ENCODE results near the gene SPATA2L. TPM values are rescaled to one million over a fixed set of nuclear protein-coding genes. Genes with fewer than 3 reads are reported as not detected.

Gene SPATA2L
- total RNA-seq, 1 donor from 2014 or later, result 7.5 TPM

DNA sequence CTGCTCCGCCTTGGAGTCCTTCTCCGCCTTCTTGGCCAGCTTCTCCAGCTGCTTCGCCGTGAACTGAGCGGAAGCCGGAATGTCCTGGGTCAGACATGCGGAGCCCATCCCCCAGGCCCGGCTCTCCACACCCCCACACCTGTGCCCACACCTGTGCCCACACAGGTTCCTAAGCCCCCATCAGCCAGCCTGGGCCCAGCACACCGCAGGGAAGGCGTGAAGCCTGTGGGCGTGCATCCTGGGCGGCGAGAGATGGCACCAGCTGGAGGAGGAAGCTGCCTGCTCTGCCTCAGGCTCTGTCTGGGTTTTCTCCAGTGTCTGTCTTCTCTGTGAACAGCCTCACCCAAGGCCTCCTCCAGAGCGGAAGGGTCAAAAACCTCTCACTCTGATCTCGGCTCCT is 49.9 kb downstream of the SPATA2L start:
- no peak for DNase-seq (ENCODE audit: low spot score)
- Mint-ChIP-seq H3K9me3 (ENCODE audit: unreplicated experiment) (no peaks in the 10 kb centered on the region), H3K4me1 (ENCODE audit: unreplicated experiment) (peaks cover 2% of the 10 kb centered on the region), H3K27me3 (ENCODE audit: unreplicated experiment) (peaks cover 5% of the 10 kb centered on the region), H3K27ac (ENCODE audit: unreplicated experiment) (no peak overlapping the region), H3K36me3 (ENCODE audit: low read depth, unreplicated experiment) (peaks cover 22% of the 10 kb centered on the region), H3K4me3 (ENCODE audit: unreplicated experiment) (no peak overlapping the region)
- TF ChIP-seq, protein P1, sequence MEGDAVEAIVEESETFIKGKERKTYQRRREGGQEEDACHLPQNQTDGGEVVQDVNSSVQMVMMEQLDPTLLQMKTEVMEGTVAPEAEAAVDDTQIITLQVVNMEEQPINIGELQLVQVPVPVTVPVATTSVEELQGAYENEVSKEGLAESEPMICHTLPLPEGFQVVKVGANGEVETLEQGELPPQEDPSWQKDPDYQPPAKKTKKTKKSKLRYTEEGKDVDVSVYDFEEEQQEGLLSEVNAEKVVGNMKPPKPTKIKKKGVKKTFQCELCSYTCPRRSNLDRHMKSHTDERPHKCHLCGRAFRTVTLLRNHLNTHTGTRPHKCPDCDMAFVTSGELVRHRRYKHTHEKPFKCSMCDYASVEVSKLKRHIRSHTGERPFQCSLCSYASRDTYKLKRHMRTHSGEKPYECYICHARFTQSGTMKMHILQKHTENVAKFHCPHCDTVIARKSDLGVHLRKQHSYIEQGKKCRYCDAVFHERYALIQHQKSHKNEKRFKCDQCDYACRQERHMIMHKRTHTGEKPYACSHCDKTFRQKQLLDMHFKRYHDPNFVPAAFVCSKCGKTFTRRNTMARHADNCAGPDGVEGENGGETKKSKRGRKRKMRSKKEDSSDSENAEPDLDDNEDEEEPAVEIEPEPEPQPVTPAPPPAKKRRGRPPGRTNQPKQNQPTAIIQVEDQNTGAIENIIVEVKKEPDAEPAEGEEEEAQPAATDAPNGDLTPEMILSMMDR (IDR thresholded peaks at IDR 0.05; ENCODE audit: unreplicated experiment), result no peak

DNA sequence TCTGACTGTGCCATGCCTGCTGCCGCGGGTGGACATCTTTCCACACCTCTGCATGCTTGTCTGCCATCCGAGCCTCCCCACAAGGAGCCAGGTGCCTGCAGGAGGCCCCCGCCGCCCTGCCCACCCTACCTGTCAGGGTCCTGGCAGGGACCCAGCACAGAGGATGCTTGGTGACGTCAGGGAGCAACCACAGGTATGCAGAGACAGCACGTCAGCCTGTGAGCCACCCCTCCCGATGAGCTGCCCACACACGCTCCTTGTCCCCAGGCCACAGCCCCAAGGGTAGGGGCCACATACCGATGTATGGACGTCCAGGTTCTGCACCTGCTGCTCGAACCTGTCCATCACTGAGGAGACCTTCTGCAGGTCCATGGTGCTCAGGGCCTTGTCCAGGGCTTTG is 54.6 kb downstream of the SPATA2L start:
- peaks cover 36% of the 10 kb centered on the region for H3K36me3 Mint-ChIP-seq (ENCODE audit: low read depth, unreplicated experiment)
- DNase-seq (ENCODE audit: low spot score), result no peak
- H3K4me1 Mint-ChIP-seq (ENCODE audit: unreplicated experiment), result peaks cover 10% of the 10 kb centered on the region
- H3K27me3 Mint-ChIP-seq (ENCODE audit: unreplicated experiment), result peaks cover 13% of the 10 kb centered on the region
- TF ChIP-seq, protein P1 (IDR thresholded peaks at IDR 0.05; ENCODE audit: unreplicated experiment), result no peak
- H3K9me3 Mint-ChIP-seq (ENCODE audit: unreplicated experiment), result no peaks in the 10 kb centered on the region
- no peak overlapping the region for H3K4me3 Mint-ChIP-seq (ENCODE audit: unreplicated experiment)
- no peak overlapping the region for H3K27ac Mint-ChIP-seq (ENCODE audit: unreplicated experiment)

Other genes starting within 250 kb of the SPATA2L start
- 165 TPM for gene ANKRD11, start 211.1 kb downstream of the SPATA2L start, total RNA-seq (ENCODE audit: unreplicated experiment)
- gene SPG7, start 193.3 kb downstream of the SPATA2L start, total RNA-seq (ENCODE audit: unreplicated experiment), result 207 TPM
- gene RPL13, start 141.0 kb downstream of the SPATA2L start, total RNA-seq (ENCODE audit: unreplicated experiment), result 2,070 TPM
- 5.5 TPM for gene CPNE7, start 125.9 kb downstream of the SPATA2L start, total RNA-seq (ENCODE audit: unreplicated experiment)
- gene DPEP1, start 88.1 kb downstream of the SPATA2L start, total RNA-seq (ENCODE audit: unreplicated experiment), result 118 TPM
- 104 TPM for gene CHMP1A, start 44.0 kb downstream of the SPATA2L start, total RNA-seq (ENCODE audit: unreplicated experiment)
- gene SPATA33, start 43.9 kb downstream of the SPATA2L start, total RNA-seq (ENCODE audit: unreplicated experiment), result 13.8 TPM
- gene CDK10, start 15.0 kb downstream of the SPATA2L start, total RNA-seq (ENCODE audit: unreplicated experiment), result 83.2 TPM
- 12.2 TPM for gene VPS9D1, start 19.2 kb upstream of the SPATA2L start, total RNA-seq (ENCODE audit: unreplicated experiment)
- 25.4 TPM for gene ZNF276, start 19.8 kb upstream of the SPATA2L start, total RNA-seq (ENCODE audit: unreplicated experiment)
- gene FANCA, start 114.9 kb upstream of the SPATA2L start, total RNA-seq (ENCODE audit: unreplicated experiment), result 29.1 TPM
- 7.9 TPM for gene SPIRE2, start 126.8 kb upstream of the SPATA2L start, total RNA-seq (ENCODE audit: unreplicated experiment)
- 210 TPM for gene TCF25, start 171.9 kb upstream of the SPATA2L start, total RNA-seq (ENCODE audit: unreplicated experiment)
- gene MC1R, start 217.2 kb upstream of the SPATA2L start, total RNA-seq (ENCODE audit: unreplicated experiment), result 2.9 TPM
- gene TUBB3, start 221.6 kb upstream of the SPATA2L start, total RNA-seq (ENCODE audit: unreplicated experiment), result 95.7 TPM
- gene DEF8, start 247.1 kb upstream of the SPATA2L start, total RNA-seq (ENCODE audit: unreplicated experiment), result 65.5 TPM

Measured in endothelial cell (in vitro differentiated cells).